ENCODE measurements around the gene SORCS2.

DNA sequence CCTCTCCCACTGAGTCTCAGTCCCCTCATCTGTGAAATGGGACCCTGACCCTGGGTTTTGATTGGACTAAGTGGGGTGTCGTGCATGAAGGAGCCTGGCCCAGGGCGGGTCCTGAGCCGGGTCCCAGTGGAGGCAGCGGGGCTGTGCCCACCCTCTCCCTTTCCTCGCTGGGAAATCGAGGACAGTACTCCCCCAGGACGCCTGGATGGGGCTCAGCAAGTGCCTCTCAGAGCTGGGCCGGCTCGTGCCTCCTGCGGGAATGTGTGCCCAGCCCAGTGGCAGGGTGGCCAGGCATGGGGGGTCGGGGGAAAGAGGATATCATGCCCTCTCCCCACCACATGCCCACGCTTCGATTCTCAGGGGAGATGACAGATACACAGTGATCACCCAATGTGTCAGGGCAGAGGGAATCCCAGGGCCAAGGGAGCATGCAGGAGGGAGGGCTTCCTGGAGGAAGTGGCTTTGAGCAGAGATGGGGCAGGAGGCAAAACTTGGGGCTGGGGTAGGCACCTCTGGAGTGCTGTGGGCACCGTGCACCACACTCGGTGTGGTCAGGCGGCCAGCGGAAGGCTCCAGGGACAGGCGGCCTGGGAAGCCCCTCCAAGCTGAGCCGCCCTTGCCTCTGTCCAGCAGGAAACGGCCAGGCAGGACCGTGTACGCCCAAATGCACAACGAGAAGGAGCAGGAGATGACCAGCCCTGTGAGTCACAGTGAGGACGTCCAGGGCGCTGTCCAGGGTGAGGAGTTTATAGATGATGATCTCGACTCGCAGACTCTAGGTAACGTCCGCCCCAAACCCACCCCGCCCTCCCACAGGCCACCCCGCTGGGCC lies 544.3 kb downstream of the SORCS2 start:
- TF ChIP-seq, protein P1, sequence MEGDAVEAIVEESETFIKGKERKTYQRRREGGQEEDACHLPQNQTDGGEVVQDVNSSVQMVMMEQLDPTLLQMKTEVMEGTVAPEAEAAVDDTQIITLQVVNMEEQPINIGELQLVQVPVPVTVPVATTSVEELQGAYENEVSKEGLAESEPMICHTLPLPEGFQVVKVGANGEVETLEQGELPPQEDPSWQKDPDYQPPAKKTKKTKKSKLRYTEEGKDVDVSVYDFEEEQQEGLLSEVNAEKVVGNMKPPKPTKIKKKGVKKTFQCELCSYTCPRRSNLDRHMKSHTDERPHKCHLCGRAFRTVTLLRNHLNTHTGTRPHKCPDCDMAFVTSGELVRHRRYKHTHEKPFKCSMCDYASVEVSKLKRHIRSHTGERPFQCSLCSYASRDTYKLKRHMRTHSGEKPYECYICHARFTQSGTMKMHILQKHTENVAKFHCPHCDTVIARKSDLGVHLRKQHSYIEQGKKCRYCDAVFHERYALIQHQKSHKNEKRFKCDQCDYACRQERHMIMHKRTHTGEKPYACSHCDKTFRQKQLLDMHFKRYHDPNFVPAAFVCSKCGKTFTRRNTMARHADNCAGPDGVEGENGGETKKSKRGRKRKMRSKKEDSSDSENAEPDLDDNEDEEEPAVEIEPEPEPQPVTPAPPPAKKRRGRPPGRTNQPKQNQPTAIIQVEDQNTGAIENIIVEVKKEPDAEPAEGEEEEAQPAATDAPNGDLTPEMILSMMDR (IDR thresholded peaks at IDR 0.05): no peak
- TF ChIP-seq POLR2A (IDR thresholded peaks at IDR 0.05) (no peak), POLR2AphosphoS5 (IDR thresholded peaks at IDR 0.05) (no peak)

Measured in prostate gland (tissue), 2 donors.